GM18502 (cell line): Measurements from ENCODE around the gene NMNAT3.

ENCODE experiments used
- ATAC-seq: cut with Tn5 transposase; IDR thresholded peaks from one replicate; pipeline ENCODE4 v1.9.1; 2021; ENCODE audit warnings: mild to moderate bottlenecking; ENCODE audit not compliant: unreplicated experiment, poor library complexity

Gene NMNAT3

GRCh38 chr3:139676632-139677387 is 962 bp downstream of the NMNAT3 start:
- no peak for ATAC-seq

GRCh38 chr3:139676108-139676507 is 1.7 kb downstream of the NMNAT3 start:
- no peak for ATAC-seq

- ATAC-seq: no peak
These were observed 2.4 kb downstream of the NMNAT3 start for GRCh38 chr3:139675327-139675726.

GRCh38 chr3:139674571-139675260 is 3.1 kb downstream of the NMNAT3 start:
- ATAC-seq: no peak

- ATAC-seq: no peak
These were observed 4.9 kb downstream of the NMNAT3 start for GRCh38 chr3:139672884-139673283.

GRCh38 chr3:139671863-139672646 is 5.7 kb downstream of the NMNAT3 start:
- no peak for ATAC-seq

- ATAC-seq: no peak
These were observed 6.7 kb downstream of the NMNAT3 start for GRCh38 chr3:139671107-139671506.

GRCh38 chr3:139670196-139670595 is 7.6 kb downstream of the NMNAT3 start:
- no peak for ATAC-seq

GRCh38 chr3:139668332-139668731 is 9.4 kb downstream of the NMNAT3 start:
- no peak for ATAC-seq

- ATAC-seq: no peak
These were observed 12.8 kb downstream of the NMNAT3 start for GRCh38 chr3:139664958-139665357.

GRCh38 chr3:139660269-139660668 is 17.5 kb downstream of the NMNAT3 start:
- no peak for ATAC-seq

- no peak for ATAC-seq
These were observed 18.3 kb downstream of the NMNAT3 start for GRCh38 chr3:139659511-139659910.

GRCh38 chr3:139657936-139658335 is 19.8 kb downstream of the NMNAT3 start:
- ATAC-seq: no peak

GRCh38 chr3:139657434-139657833 is 20.3 kb downstream of the NMNAT3 start:
- ATAC-seq: no peak

GRCh38 chr3:139655909-139656595 is 21.7 kb downstream of the NMNAT3 start:
- no peak for ATAC-seq

GRCh38 chr3:139654637-139655365 is 23.0 kb downstream of the NMNAT3 start:
- no peak for ATAC-seq

GRCh38 chr3:139653582-139653981 is 24.2 kb downstream of the NMNAT3 start:
- ATAC-seq: no peak

- ATAC-seq: no peak
These were observed 25.2 kb downstream of the NMNAT3 start for GRCh38 chr3:139652561-139652960.

GRCh38 chr3:139647866-139648435 is 29.8 kb downstream of the NMNAT3 start:
- ATAC-seq: no peak

- ATAC-seq: no peak
These were observed 31.3 kb downstream of the NMNAT3 start for GRCh38 chr3:139646512-139646911.
